Measurements from ENCODE around the gene VDAC2. TPM values are rescaled to one million over a fixed set of nuclear protein-coding genes. Genes with fewer than 3 reads are reported as not detected.

VDAC2 gene
- total and polyA plus RNA-seq, 2 experiments from 2014 or later = 147 to 268 TPM

GRCh38 chr10:75238182-75239095, 27.8 kb downstream of the VDAC2 start:
- Histone ChIP-seq H2AFZ (no peak overlapping the region), H3K4me3 (no peak overlapping the region), H3K9me2 (ENCODE audit: insufficient read depth) (no peaks in the 10 kb centered on the region), H3K27ac (no peak overlapping the region), H3K9me3 (ENCODE audit: low read depth) (no peaks in the 10 kb centered on the region), H3F3A (ENCODE audit: insufficient read depth) (peaks cover 6% of the 10 kb centered on the region), H3K79me2 (ENCODE audit: insufficient read depth) (no peaks in the 10 kb centered on the region), H3K36me3 (ENCODE audit: low read depth) (no peaks in the 10 kb centered on the region), H3K4me1 (ENCODE audit: insufficient read depth) (0 out of 2 replicates have a peak, but pooled peaks cover 6% of the 10 kb centered on the region), H4K20me1 (ENCODE audit: insufficient read depth) (no peaks in the 10 kb centered on the region), H3K4me2 (ENCODE audit: unreplicated experiment) (no peak overlapping the region), H3K9ac (no peak overlapping the region), H3K27me3 (replicated peaks; ENCODE audit: insufficient read depth) (no peaks in the 10 kb centered on the region)
- no peak for TF ChIP-seq EZH2phosphoT487 (IDR thresholded peaks at IDR 0.05; ENCODE audit: insufficient read depth, low read depth)
- TF ChIP-seq EZH2 (IDR thresholded peaks at IDR 0.05; ENCODE audit: insufficient read depth, poor library complexity, severe bottlenecking) = no peak
- no peak for DNase-seq
- WGBS, 2 experiments (ENCODE audit: low coverage in 1 of 2, low lambda C conversion rate in 2 of 2, missing lambda C conversion rate in 2 of 2) = 79 to 82% methylated on average over 36 to 37 of the region's 37 CpGs
- in situ Hi-C loops (cut with MboI) = loop anchor here (25.0 kb wide), 1 partner anchor 976 kb away; no protein-coding TSS in a partner anchor

GRCh38 chr10:75239096-75239790, 28.6 kb downstream of the VDAC2 start:
- no peaks in the 10 kb centered on the region for H3K9me3 ChIP-seq (ENCODE audit: low read depth)
- no peaks in the 10 kb centered on the region for H3K79me2 ChIP-seq (ENCODE audit: insufficient read depth)
- no peak for DNase-seq
- H3F3A ChIP-seq (ENCODE audit: insufficient read depth) = no peaks in the 10 kb centered on the region; the same call in 1 of the 2 replicates
- H2AFZ ChIP-seq = no peak overlapping the region
- H3K27me3 ChIP-seq (replicated peaks; ENCODE audit: insufficient read depth) = no peaks in the 10 kb centered on the region
- no peaks in the 10 kb centered on the region for H3K9me2 ChIP-seq (ENCODE audit: insufficient read depth)
- no peak overlapping the region for H3K9ac ChIP-seq
- H3K4me2 ChIP-seq (ENCODE audit: unreplicated experiment) = no peak overlapping the region
- no peak overlapping the region for H3K4me3 ChIP-seq
- no peaks in the 10 kb centered on the region for H4K20me1 ChIP-seq (ENCODE audit: insufficient read depth)
- 30 to 41% methylated on average over 10 to 11 of the region's 11 CpGs for WGBS, 2 experiments (ENCODE audit: low coverage in 1 of 2, low lambda C conversion rate in 2 of 2, missing lambda C conversion rate in 2 of 2)
- in situ Hi-C loops (cut with MboI) = loop anchor here (25.0 kb wide), 1 partner anchor 977 kb away; no protein-coding TSS in a partner anchor
- 0 out of 2 replicates have a peak, but pooled peaks cover 6% of the 10 kb centered on the region for H3K4me1 ChIP-seq (ENCODE audit: insufficient read depth)
- TF ChIP-seq EZH2phosphoT487 (IDR thresholded peaks at IDR 0.05; ENCODE audit: insufficient read depth, low read depth) (no peak), EZH2 (IDR thresholded peaks at IDR 0.05; ENCODE audit: insufficient read depth, poor library complexity, severe bottlenecking) (no peak)
- no peaks in the 10 kb centered on the region for H3K36me3 ChIP-seq (ENCODE audit: low read depth)
- H3K27ac ChIP-seq = no peak overlapping the region

DNA sequence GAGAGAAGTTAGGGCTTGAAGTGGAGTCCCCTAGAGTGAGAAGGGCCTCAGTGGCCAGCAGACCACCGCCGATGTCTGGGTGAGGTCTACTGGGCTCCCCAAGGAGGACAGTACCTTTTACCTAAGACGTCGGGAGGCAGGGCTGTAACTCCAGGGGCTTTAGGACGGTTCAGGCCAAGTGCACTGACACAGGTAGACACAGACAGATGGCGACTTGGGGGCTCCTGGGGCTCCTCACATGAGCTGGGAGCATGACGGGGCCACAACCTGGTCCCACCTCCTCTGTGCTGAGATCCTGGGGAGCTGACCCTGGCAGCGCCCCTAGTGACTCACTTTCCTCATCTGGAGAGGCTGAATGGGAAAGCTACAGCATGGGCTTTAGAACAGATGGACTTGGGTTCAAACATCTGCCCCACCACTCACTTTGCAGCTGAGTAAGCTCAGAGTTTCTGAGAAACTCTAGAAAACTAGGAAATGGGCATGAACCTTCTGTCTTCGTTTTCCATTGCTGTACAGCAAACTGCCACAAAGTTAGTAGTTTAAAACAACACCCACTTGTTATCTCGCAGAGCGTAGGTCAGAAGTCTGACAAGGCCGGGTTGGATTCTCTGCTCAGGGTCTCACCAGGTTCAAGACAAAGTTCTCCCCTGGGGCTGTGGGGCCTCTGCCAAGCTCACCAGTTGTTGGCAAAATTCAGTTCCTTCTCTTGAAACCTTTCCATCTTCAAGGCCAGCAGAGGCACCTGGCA, 29.9 kb downstream of the VDAC2 start:
- DNase-seq = no peak
- Histone ChIP-seq H3K4me2 (ENCODE audit: unreplicated experiment) (no peak overlapping the region), H3K9me2 (ENCODE audit: insufficient read depth) (no peaks in the 10 kb centered on the region), H3K4me3 (no peak overlapping the region), H4K20me1 (ENCODE audit: insufficient read depth) (no peaks in the 10 kb centered on the region), H3K4me1 (ENCODE audit: insufficient read depth) (no peaks in the 10 kb centered on the region), H3F3A (ENCODE audit: insufficient read depth) (no peaks in the 10 kb centered on the region), H3K36me3 (ENCODE audit: low read depth) (no peaks in the 10 kb centered on the region), H3K79me2 (ENCODE audit: insufficient read depth) (no peaks in the 10 kb centered on the region), H2AFZ (no peak overlapping the region), H3K27me3 (replicated peaks; ENCODE audit: insufficient read depth) (no peaks in the 10 kb centered on the region), H3K27ac (no peak overlapping the region), H3K9me3 (ENCODE audit: low read depth) (no peaks in the 10 kb centered on the region), H3K9ac (no peak overlapping the region)
- TF ChIP-seq EZH2 (IDR thresholded peaks at IDR 0.05; ENCODE audit: insufficient read depth, poor library complexity, severe bottlenecking) (no peak), EZH2phosphoT487 (IDR thresholded peaks at IDR 0.05; ENCODE audit: insufficient read depth, low read depth) (no peak)
- in situ Hi-C loops (cut with MboI) = loop anchor here (25.0 kb wide), 1 partner anchor 978 kb away; no protein-coding TSS in a partner anchor
- whole genome bisulfite sequencing, 2 experiments (ENCODE audit: low coverage in 1 of 2, low lambda C conversion rate in 2 of 2, missing lambda C conversion rate in 2 of 2) = 89 to 94% methylated on average over 12 of the region's 12 CpGs

GRCh38 chr10:75243426-75243825, 32.8 kb downstream of the VDAC2 start:
- no peaks in the 10 kb centered on the region for H3K4me1 ChIP-seq (ENCODE audit: insufficient read depth)
- WGBS, 2 experiments (ENCODE audit: low coverage in 1 of 2, low lambda C conversion rate in 2 of 2, missing lambda C conversion rate in 2 of 2) = 88% methylated on average over 10 of the region's 10 CpGs
- no peak for DNase-seq
- no peaks in the 10 kb centered on the region for H3K9me3 ChIP-seq (ENCODE audit: low read depth)
- in situ Hi-C loops (cut with MboI) = loop anchor here (25.0 kb wide), 1 partner anchor 981 kb away; no protein-coding TSS in a partner anchor
- no peaks in the 10 kb centered on the region for H3K36me3 ChIP-seq (ENCODE audit: low read depth)
- no peaks in the 10 kb centered on the region for H4K20me1 ChIP-seq (ENCODE audit: insufficient read depth)
- H2AFZ ChIP-seq = no peak overlapping the region
- no peaks in the 10 kb centered on the region for H3F3A ChIP-seq (ENCODE audit: insufficient read depth)
- TF ChIP-seq EZH2phosphoT487 (IDR thresholded peaks at IDR 0.05; ENCODE audit: insufficient read depth, low read depth) (no peak), EZH2 (IDR thresholded peaks at IDR 0.05; ENCODE audit: insufficient read depth, poor library complexity, severe bottlenecking) (no peak)
- H3K27me3 ChIP-seq (replicated peaks; ENCODE audit: insufficient read depth) = no peaks in the 10 kb centered on the region
- H3K27ac ChIP-seq = no peak overlapping the region
- no peak overlapping the region for H3K4me3 ChIP-seq
- no peak overlapping the region for H3K9ac ChIP-seq
- no peak overlapping the region for H3K4me2 ChIP-seq (ENCODE audit: unreplicated experiment)
- H3K79me2 ChIP-seq (ENCODE audit: insufficient read depth) = no peaks in the 10 kb centered on the region
- H3K9me2 ChIP-seq (ENCODE audit: insufficient read depth) = no peaks in the 10 kb centered on the region
